Measurements from ENCODE around the gene CEMIP.
"Not testable (repeated sequence)": the region's sequence is repeated elsewhere in the genome, so short reads cannot be mapped to it uniquely, and the experiment has no call there.

The CEMIP gene

DNA sequence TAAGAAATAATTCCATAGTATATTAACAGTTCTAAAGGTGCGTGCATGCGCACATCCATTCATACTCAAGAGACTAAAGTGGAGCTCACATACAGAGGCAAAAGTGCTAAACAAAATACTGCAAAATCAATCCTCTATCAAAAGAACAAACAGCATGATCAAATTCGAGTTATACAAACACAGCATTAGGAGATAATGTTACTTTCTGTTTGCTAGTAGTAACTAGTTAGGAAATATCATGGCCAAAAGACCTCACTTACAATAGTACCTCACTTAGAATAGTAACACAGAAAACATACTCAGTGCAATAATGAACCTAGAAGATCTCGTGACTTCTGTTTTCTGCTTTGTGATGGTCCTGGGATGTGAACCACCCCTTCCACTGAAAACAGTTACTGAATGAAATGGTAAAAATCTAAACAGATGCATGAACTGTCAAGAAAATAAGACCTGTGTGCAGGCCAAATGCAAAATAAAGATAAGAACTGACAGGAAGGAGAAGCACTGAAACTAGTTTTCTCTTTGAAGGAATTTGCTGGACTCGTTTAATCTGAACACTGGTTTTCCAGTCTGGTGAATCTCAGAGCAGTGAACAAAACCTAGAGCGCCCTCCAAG lies 20.9 kb upstream of the CEMIP start:
- DNase-seq: no peak

DNA sequence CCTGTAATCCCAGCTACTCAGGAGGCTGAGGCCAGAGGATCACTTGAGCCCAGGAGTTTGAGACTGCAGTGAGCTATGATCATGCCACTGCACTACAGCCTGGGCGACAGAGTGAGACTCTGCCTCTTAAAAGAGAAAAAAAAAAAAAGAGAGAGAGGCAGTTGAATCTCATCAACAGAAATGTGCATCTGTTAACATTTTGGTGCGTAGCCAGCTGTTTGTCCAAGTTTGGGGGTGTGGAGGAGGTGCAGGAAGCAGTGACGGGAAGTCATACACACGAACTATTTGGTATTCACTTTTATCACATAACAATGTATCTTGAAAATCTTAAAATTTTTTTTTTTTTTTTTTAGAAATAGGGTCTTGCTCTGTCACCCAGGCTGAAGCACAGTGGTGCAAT lies 18.2 kb upstream of the CEMIP start:
- DNase-seq: no peak

DNA sequence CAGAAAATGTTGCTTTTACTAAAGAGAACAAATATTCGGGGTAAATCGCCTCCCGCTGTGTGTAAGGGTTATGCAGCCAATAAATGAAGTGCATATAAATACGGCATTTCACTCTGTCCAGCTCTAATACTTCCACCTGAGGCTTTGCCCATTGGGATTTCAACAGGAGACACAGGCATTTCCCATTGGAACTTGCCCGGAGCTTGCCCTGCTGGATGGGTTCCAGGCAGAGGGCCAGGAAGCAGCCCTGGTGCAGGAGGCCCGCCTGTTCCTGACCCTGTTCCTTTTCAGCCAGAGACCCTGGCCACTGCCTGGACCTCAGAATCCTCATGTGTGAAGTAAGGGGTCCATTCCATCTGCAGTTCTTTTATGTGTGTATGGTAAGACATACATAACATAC lies 17.4 kb upstream of the CEMIP start:
- DNase-seq: no peak

DNA sequence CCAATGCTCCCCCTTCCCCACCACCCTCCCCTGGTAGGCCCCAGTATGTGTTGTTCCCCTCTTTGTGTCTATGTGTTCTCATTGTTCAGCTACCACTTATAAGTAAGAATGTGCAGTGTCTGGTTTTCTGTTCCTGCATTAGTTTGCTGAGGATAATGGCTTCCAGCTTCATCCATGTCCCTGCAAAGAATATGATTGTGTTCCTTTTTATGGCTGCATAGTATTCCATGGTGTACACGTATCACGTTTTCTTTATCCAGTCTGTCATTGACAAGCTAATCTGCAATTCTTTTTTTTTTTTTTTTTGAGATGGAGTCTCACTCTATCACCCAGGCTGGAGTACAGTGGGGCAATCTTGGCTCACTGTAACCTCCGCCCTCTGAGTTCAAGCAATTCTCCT lies 15.9 kb upstream of the CEMIP start:
- not testable (repeated sequence) for DNase-seq

DNA sequence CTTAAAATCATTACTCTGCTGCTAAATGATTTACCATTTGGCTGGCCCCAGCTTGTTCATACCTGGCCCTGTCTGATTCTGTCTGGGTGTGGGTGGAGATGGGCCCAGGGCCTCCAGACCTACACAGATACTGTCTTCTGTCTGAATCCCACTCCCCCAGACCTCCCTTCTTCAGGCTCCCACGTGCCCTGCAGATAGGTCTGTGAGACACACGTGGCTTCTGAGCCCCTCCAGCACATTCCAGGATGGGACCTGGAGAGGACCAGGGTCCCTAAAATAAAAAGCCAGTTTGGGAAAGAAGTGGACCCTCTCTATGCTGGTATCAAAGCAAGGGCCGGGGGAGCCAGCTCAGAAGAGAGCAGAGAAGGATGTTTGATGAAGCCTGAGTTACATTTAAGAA lies 14.6 kb upstream of the CEMIP start:
- DNase-seq: no peak

DNA sequence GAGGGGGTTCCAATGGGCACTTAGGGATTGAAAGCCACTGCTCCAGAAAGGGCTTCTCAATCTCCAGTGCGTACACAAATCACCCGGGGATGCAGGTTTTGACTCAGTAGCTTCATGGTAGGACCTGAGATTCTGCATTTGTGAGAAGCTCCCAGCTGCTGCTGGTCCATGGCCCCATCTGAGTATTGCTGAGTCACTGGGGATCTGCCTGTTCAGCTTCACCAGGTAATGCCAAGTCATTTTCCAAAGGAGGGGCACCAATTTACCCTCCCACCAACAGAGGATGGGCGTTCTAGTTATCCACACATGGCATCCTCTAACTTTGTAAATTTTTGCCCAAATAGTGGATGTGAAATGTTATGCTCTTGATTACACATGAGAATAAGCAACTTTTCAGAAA lies 12.9 kb upstream of the CEMIP start:
- no peak for DNase-seq

DNA sequence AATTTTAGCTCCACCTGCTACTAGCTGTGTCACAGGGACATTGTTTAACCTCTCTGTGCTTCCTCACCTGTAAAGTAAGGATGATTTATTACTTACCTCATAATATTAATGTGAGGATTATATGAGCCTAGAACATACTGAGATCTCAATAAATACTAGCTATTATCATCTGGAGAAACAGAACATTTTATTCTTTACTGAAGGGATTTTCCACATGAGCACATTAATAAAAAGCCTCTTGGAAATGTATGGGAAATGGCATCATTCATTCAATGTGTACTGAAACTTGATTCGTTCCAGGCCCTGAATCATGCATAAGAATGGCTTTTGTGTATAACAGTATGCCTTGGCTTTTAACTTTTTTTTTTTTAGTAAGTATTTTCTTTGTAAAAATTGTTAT lies 11.0 kb upstream of the CEMIP start:
- no peak for DNase-seq

DNA sequence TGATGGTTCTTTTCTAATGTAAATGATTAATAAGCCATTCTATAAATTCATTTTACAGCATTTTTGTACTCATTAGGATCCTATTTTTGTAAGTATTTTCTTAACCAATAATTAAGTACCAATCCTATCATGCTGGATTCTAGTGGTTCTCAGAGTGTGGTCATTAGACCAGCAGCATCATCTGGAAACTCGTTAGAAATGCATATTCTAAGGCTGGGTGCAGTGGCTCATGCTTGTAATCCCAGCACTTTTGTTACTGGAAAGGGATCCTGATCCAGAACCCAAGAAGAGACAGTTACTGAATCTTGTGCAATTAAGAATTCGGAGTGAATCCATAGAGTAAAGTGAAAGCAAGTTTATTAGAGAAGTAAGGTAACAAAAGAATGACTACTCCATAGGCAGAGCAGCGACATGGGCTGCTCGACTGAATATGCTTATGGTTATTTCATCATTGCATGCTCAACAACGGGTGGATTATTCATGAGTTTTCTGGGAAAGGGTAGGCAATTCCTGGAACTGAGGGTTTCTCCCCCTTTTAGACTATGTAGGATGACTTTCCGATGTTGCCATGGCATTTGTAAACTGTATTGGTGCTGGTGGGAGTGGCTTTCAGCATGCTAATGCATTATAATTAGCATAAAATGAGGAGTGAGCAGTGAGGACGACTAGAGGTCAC lies 9.9 kb upstream of the CEMIP start:
- no peak for DNase-seq

DNA sequence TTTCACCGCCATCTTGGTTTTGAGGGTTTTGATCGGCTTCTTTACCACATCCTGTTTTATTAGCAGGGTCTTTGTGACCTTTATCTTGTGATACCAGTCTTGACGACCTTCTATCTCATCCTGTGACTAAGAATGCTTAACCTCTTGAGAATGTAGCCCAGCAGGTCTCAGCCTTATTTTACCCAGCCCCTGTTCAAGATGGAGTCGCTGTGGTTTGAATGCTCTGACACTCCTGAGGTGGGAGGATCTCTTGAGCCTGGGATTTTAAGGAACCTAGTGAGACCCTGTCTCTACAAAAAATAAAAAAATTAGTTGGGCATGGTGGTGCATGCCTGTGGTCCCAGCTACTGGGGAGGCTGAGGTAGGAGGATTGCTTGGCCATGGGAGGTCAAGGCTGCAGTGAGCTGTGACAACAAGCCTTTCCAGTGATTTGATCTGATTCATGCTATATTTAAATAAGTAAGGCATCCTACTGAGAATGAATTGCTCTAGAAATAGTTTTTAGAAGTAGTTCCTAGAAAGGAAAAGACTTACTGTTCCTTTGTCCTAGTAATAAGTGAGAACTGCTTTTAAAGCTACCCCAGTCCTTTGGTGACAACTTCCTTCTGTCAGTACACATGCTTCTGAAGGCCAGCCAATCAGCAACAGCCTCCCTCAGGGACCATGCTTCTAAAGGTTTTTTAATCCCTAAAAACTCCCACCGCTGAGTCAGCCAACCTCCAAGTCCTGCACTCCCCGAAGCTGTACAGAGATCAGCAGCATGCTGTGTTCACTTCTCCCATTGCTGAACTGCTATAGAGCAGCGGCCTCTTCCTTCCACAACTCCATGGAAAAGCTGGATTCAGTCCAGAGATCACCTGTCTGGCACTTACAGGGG lies 9.1 kb upstream of the CEMIP start:
- no peak for DNase-seq

DNA sequence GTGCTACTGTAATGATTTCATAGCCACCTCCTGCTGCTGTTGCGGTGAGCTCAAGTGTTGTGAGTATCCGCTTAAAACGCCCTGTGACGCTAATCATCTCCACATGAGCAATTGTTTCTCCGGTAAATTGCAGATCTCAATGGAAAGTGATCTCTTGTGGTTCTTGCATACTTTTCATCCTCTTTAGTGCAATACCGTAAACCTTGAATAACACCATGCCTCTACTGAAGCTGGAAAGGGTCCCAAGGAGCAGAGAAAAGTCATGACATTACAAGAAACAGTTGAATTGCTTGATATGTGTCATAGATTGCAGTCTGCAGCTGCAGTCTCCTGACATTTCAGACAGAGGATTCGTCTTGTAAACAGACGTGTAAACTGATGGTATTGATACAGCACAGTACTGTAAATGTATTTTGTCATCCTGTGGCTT lies 6.0 kb upstream of the CEMIP start:
- DNase-seq: no peak

DNA sequence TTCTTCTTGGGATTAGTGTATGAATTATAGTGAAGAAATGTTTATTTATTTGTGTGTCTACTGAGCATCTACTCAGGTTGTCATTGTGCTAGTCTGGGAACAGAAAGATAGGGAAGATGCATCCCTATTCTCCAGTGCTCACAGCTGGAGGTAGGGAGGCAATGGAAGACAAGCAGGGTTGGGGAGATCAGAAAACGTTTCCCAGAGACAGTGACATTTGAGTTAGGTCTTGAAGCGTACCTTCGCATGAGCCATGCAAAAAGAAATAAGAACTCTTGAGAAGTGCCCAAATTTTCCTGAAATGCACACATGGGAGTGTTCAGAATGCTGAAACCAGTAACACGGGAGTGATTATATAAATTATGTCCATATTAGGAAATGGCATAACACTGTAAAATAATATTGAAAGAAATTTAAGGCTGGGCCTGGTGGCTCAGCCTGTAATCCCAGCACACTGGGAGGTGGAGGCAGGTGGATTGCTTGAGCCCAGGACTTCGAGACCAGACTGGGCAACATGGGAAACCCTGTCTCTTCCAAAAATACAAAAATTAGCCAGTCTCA lies 5.3 kb upstream of the CEMIP start:
- no peak for DNase-seq

DNA sequence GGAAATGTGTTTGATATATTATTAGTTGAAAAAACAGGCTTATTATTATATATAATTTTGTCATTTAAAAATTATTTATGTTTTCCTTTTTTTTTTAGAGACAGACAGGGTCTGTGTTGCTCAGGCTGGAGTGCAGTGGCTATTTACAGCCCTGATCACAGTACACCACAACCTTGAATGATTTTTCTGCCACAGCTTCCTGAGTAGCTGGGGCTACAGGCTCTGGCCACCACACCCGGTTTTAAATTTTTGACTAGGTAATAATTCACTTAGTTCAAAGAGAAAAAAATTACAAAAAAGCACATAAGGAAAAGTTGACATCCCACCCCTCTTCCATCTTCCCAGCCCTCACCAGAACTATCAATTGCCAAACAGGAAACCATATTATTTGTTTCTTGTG lies 4.7 kb upstream of the CEMIP start:
- no peak for DNase-seq

DNA sequence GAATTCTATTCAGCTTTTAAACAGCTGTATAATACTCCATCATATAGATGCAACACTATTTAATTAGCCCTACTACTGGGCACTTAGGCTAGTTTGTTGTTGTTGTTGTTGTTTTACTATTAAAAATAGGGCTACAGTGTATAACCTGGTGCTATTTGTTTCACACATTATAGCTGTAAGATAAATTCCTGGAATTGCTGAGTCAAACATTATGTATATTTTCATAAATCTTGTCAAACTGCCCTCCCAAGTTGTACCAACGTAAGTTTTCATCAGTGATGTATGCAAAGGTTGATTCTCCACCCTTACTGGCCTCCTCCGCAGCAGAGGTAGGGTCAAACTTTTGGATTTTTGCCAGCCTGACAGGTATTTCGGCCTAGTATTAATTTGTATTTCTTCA lies 3.8 kb upstream of the CEMIP start:
- no peak for DNase-seq

DNA sequence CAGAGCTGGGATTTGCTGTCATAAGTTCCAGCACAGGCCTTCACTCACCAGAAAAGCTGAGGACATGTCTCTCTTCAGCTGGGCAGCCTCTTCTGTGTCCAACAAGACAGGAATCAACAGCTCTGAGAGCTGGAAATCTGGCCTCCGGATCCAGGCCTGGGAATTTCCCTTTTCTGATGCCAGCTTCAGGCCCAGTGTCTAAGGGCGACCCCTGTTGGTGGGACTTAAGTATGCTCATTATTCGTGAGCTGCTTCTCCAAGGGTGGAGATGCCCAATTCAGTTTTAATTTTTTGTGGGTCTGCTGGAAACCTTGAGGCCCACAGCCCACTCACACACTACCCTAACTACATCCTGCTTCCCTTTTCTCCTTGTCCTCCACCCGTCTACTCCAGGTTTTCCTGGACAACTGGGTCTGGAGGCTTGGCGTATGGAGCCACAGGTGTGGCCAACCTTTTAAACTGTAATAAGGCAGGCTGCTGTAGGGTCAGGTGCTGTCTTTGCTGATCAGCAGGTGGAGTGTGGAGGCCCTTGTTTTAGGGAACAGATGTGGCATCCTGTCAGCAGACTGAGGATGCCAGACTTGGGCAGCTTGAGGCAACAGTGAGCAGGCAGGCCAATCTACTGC lies 2.6 kb upstream of the CEMIP start:
- peak; percentile 85 for DNase-seq

DNA sequence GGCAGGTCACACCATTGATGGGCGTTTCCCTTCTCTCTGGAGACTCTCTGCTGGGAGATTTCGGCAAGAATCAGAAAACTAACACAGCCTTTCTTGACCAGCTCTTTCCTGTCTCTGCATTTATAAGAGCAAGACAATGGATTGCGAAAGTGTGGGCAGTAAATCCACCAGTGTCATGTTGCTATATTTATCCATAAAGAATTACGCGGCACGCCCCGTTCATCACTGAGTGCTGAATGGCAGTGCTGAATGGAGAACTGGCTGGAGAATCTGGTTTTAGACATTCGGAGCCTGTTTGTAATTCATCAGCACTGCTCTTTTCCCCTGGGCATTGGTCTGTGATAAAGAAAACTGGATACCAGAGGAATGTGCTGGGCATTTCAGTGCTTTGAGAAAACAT lies 2.0 kb upstream of the CEMIP start:
- peak; percentile 93 for DNase-seq

DNA sequence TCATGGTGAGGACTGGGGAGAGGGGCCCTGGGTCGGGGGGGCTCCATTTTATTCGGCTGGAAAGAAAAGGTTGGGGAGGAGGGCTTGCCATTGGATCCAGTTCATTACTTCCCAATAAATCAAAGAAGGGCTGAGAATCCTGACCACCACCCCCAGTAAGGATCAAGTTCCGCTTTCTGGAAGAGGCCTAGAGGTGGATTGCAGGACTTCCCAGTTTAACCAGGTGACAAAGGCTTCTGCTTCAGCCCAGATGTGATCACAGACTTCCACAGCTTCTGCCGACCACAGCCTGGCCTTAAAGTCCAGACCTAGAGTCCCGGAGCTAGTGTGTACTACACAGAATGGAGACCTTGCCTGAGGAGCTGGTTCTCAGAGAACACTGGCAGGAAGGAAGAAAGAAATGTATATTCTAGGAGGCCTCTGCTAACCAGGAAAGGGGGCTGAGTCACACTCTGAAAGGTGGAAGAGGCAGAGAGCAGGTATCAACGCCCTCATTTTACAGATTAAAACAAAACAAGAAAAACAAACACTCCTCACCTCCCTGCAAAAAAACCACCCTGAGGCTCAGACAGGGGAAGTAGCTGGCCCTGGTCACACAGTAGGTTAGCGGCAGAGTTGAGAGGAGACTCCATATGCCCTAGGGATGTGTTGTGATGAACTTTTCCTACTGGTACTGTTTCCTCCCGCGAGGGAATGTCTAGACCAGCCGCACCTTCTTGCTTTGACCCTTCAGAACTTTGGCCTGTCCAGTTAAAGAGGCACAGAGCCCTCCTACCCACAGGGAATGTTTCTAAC lies 1.1 kb upstream of the CEMIP start:
- no peak for DNase-seq

DNA sequence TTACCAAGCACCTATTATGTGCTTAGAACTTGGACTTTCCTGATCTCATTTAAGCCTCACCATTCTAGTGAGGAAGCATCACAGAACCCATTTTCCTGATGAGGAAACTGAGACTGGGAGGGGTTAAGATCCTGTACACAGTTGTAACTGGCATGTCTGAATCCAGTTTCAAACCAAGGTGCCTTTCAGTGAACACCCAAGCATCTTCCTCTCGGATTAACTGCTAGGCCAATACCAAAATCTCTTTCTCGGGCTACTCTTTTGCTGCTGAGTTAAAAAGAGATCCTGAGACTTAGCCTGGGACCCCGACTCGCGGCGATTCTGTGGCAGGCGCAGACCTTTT lies 578 bp upstream of the CEMIP start:
- DNase-seq: no peak

DNA sequence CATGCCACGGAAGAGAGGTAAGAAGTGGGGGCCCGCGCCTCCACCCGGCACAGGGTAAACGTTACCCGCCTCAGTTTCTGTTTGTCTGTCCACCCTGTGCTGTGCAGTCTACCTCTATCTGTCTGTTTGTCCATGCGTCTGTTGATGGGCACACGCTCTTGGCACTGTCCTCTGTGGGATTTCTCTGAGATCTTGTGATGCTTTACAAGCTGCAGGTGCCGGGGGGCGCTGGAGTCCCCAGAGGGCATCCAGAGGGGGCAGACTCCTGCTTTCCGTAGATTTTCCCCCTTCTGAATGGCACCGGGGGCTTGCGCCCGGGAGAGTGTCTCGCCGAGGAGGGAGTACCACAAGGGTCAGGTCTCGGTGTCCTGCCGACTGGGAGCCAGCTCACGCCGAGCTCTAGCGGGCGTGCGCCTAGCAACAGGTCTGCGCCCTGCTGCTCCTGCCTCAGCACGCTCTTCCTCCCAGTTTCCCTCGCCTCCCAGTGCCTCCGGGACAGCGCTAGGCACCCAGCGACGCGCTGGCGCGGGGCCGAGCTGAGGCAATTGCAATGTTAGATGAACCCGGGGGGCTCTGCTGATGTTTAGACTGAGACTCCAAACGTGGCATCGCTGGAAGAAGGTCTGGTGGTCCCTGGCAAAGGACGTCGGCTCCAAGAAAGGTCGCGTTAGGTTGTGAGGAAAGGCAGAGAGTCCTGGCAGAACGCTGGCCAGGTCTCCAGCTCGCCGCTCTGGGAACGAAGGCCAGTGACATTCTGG lies 667 bp downstream of the CEMIP start:
- no peak for DNase-seq

DNA sequence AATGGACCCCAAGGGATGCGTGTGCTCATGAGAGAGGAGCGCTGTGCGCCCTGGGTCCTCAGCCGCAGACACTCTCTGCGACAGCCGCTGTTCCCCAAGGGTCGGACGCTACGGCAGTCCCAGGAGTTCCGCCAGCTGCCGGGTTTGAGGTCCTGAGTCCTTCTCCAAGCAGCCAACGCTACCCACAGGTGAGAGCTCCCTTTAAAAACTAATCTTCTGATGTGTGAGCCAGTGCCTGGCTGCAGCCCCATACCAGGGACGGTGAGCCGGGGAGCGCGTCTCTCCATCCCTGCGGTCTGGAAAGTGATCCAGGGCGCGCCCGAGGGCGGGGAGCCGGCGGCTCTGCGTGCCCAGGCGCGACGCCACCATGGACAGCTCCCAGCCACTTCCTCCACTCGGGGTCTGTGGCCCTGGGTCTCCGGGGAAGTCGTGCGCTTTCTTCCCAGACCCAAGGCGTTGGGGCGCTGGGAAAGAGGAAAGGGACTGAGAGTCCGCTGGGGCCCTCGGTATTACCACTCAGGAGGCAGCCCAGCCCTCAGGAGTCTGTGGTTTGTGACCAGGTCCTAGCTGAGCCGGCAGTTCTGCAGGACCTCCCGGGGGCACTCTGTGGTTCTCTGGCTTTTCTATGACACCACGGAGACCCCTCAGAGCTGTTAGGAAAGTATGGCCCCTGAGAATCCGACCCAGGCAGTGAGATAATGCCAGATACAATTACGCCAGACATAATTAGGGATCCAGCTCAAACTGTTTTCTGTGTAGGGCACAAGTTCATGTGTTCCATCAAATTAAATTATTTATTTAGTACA lies 1.4 kb downstream of the CEMIP start:
- DNase-seq: peak; percentile 53

DNA sequence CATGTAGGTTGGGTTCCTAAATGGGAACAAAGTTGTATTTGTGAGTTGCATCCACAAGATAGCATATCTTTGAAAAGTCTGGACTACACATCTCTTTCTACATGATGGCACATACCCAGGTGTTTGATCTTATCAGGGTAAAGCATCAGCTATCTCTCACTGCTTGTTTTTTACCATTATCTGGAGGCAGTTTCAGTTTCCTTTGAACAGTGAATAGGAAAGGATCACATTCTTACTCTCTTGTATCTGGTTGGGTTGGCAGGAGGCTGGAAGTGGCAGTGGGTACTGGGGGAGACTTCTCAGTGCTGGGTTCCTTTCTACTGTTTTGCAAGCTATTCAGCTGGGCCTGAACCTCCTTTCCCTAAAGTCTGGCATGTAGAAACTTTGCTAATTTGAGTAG lies 4.1 kb downstream of the CEMIP start:
- no peak for DNase-seq

DNA sequence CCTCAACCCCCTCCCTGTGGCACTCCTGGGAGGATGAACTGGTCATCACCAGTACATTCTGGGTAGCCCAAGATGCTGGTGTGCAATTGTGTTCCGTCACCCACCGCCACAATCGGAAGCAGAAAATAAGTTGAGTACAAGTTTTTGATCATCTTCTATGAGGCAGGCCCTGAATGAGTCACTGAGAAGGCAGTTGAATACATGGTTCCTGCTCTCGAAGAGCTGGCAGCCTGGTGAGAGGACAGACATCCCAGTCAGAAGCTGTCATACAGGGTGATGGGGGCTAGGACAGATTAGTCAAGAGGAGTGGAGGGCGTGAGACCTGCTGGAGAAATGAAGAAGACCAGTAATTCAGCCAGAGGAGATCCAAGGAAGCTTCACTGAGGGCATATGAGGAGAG lies 6.2 kb downstream of the CEMIP start:
- no peak for DNase-seq

Data from suppressor macrophage treated with lipopolysaccharide for 4 hours (primary cell).